NCI-H460 (cell line): ENCODE measurements around the gene PRF1. TPM values are rescaled to one million over a fixed set of nuclear protein-coding genes. Genes with fewer than 3 reads are reported as not detected.
"Not testable (repeated sequence)": the region's sequence is repeated elsewhere in the genome, so short reads cannot be mapped to it uniquely, and the experiment has no call there.

Experiments
- DNase-seq: peaks from one replicate; pipeline ENCODE4 v3.0.0-alpha.2; 2016; ENCODE audit warnings: low read depth; ENCODE audit errors: extremely low read depth
- total RNA-seq: library from RNA; depleted of rRNA; stranded (reverse); fragments of >200 nt; shearing (Covaris generic); gene quantifications from 2 replicates; pipeline ENCODE4 v1.2.3, GENCODE V29; 2014

Gene PRF1
- total RNA-seq, 1 experiment from 2014 or later = not detected

DNA sequence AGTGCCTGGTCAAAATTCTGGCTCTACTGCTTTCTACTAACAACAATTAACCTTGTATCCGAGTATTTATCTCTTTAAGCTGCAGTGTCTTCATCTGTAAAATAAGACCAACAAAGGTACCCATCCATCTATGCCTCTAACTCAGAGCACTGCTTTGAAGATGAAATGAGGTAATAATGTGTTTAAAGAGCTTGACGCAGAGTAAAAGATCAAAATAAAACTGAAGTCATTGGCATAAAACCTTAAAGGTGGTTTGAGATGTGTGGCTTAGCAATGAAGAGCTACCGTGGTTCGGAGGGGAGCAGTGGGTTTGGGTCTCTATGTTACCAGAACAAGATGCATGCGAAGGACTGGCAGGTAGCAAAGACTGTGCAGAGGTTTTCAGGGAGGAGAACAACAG is 16.1 kb upstream of the PRF1 start:
- DNase-seq = no peak

DNA sequence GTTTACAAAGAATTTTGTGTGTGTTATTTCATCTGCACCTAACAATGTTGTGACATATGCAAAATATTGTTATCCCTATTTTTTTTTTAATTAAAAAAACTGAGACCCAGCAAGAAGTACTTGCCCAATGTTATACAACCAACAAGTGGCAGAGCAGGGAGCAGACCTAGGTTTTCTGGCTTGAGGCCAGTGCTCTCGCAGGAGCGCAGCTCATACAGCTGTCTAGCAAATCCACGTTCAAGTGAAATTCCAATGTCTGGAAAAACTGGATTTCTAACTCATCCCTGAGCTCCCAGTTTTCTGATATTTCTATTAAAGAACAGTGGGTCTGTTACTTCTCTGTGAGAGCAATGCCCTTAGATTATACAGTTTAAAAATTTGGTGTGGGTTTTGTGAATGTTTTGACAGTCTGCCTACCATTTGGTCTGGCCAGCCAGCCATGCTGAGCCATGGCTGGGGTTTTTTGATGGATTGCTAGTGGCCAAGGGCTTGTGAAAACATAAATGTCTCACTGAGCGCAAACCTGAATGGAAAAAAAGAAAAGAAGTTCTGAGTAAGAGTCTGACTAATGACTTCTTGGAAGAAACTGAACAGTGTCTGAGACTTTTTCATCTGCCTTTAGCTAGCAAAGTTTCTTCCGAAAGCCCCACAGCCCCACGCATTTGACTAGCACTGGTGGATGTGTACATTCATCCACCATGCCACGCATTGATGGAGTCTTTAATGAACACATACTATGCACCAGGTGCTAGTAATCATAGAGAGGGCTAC is 15.4 kb upstream of the PRF1 start:
- no peak for DNase-seq

DNA sequence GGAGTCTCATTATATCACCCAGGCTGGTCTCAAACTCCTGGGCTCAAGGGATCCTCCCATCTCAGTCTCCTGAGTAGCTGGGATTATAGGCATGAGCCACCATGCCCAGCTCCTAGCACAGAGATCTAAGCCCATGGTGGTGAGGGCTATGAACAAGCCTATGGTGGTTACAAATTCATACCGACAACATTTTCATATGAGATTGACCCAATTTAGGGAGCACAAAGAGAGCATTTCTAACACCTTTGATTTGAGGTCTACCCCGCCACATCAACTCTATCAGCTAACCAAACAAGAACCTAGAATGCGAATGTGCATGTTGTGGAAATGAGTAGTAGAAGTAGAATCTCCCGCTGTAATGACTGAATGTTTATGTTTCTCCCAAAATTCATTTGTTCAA is 14.2 kb upstream of the PRF1 start:
- no peak for DNase-seq

DNA sequence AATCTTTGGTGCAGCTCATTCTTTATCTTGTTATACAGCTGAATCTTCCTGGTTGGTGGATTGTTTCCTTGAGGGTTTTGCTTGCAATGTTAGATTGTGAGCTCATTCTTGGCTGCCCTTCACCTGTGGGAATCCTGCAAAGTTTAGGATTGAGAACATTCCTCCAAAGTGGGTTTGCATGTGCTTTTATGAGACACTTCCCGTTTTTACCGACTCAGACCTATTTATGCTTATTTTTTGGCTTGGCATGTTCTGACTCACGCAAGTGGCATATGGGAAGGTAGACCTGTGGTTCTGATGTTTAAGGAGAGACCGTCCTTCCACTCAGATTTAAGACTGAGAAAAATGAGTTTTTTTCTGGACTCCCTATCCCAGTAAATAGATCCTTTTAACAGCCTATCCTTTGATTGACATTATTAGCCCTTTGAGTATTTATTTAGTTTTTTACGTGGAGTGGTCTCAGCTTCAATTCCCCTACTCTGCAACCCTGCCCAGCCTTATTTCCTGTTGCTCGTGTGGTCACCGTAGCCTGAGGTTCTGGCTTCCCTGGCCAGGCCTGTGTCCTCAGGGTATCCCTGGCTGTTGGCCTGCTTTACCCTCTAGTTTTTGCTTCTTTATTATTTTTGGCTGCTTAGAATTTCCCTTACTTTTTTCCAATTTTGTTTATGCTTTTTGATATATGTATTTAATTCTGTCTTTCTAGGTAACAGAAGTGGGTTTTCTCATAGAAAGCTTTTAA is 13.4 kb upstream of the PRF1 start:
- DNase-seq = no peak

DNA sequence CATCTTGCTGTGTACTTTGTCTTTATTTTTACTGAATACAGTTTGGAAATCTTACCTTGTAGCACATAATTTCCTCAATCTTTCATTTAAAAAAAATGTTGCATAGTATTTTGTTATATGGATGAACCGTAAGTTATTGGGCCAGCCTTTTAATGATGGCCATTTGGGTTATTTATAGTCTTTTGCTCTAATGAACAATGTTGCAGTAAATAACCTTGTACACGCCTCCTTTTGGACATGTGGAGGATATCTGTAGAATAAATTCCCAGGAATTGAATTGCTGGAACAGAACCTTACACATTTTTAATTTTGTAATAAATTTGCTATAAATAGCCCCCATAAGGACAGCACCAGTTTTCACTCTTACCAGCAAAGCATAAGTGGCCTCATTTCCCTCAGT is 12.7 kb upstream of the PRF1 start:
- no peak for DNase-seq

DNA sequence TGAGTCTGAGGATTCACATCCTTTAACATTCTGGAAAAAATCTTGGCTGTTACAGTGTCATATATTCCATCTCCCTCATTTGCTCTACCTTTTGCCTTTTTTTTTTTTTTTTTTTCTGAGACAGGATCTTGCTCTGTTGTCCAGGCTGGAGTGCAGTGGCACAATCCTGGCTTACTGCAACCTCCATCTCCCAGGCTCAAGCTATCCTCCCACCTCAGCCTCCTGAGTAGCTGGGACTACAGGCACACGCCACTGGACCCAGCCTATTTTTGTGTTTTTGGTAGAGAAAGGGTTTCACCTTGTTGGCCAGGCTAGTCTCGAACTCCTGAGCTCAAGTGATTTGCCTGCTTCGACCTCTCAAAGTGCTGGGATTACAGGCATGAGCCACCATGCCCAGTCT is 11.8 kb upstream of the PRF1 start:
- DNase-seq = not testable (repeated sequence)

DNA sequence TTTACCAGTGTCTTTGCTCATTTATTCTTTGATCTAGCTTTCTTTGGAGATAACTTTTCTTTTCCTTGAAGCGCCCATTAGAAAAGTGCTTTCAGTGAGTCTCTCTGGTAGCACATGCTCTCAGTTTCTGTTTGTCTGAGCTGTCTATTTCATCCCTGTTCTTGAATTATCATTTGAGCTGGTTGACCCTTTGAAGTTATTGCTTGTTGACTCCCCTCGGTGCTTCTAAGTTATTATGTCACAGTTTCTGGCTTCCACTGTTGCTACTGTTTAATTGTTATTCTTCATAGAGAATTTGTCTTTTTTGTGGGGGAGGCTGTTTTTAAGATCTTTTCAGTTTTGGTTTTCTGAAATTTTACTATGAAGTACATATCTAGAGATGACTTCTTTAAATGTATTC is 11.4 kb upstream of the PRF1 start:
- no peak for DNase-seq

DNA sequence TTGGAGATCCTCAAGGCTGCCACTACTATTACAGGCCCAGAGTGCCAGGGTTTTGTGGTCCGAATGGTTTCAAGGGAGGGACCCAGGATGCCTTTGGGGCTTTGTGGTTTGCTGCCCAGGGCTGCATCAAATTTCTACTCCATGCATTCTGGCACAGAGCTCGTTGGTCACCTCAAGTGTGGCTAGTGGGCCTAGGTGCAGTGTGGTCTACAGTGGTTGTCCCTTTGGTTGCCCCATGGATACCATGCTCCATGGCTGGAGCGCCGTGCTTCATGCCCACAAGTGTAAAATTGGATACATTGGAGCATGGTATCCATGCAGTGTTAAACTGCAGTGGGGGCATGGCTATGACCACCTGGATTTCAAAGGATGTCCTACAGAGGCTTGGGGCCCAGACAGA is 5.4 kb upstream of the PRF1 start:
- no peak for DNase-seq

DNA sequence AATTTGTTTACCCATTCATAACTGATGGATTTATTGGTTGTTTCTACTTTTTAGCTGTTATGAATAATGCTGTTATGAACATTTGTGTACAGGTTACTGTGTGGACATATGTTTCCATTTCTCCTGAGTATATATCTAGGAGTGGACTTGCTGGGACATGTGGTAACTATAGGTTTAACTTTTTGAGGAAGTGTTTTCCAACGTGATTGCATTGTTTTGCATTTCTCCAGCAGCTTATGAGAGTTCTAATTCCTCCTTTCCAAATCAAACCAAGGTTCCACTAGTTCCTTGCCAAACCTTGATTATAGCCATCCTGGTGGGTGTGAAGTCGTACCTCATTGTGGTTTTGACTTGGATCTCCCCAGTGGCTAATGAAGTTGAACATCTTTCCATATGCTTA is 2.6 kb upstream of the PRF1 start:
- no peak for DNase-seq

DNA sequence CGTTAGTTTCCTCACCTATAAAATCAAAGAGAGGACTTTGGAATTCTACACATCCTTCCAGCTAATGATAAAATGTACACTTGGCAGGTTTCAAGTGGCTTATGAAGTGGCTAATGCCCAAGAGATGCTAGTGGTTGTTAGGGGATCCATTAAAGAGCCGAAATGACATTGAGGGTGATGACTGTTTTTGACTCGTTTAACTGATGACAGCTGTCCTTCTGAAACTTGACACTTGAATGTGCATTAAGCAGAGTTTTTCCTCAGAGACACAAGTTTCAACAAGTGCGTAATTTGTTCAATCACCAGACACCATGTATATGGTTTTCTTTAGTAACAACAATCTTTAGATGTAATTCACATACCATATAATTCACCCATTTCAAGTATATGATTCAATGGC is 1.6 kb upstream of the PRF1 start:
- DNase-seq = no peak

DNA sequence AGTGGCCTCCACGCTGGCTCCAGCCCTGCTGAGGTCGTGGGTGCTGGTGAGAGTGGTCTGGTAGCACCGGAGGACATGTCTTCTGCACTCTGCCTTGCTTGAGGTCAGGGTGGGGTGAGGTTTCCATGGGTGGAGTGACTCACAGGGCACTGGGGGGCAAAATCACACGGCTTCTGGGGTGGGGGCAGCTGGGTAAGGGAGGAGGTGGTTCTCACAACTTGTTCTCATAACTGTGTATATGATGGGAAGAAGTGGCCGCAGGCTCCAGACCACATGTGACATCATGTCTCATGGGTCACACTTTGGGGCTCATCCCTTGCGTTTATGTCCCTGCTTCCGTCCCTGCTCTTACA is 884 bp upstream of the PRF1 start:
- no peak for DNase-seq

DNA sequence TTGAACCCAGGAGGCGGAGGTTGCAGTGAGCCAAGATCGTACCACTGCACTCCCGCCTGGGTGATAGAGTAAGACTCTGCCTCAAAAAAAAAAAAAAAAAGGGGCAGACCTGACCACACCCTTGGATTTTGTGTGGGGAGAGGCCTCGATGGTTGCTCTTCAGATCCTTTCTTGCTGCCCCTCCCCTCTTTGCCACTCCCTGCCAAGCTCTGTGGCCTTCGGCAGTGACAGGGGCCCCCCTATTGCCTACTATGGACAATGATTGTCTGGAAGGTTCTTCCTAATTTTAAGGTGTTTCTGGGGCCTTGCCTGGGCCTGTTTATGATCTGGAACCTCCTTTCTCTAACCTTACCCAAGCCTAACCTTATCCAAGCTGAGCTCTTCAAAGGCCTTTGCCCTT is 795 bp downstream of the PRF1 start:
- no peak for DNase-seq

DNA sequence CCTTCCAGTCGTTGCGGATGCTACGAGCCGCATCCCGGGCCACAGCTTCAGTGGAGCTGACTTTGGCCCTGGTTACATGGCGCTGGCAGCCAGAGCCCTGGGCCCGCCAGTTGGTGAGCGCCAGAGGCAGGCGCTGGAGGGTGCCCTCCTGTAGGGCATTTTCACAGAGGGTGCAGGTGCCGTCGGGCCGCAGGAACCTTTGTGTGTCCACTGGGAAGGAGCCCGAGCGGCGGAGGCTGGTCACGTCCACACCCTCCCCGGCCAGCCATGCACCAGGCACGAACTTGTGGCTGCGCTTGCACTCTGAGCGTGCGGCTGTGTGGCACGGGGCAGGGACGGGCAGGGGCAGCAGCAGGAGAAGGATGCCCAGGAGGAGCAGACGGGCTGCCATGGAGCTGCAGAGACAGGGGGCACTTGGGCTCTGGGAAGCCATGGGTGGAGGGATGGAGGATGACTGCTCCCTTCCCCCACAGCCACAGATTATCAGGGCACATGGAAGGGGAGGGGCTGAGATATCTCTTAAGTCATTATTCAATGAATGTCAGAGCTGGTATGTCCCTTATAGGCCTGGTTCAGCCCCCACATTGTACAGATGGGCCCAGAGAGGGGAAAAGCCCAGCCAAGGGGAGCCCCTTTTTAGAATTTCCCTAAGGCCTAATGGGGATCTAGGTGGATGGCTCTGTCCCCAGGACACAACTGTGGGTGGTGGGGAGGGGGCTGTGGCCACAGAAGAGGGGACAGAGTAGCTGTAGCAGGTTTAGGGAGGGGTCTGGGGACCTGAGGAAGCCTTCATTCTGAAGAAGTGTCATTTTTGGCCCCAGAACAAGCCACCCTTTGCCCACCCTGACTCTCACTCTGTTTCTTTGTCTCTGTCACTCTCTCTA is 1.8 kb downstream of the PRF1 start:
- DNase-seq = no peak

DNA sequence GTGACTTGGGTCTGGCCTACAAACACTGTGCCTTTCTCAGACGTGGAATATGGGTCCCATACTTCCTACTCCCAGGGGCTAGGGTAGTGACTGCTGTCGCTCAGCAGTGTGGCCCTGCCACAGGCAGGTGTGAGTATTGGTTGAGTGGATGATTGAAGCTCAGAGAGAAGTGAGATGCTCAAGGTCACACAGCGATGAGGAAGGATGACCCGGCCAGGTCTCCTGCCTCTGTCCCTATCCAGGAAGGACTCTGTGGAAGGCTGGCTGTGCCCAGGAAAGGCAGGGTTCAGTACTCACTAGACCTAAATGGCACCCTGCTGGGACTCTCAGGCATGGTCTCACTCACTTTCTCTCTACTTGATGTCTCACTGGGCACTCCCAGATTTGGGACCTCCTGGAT is 2.8 kb downstream of the PRF1 start:
- DNase-seq = no peak

DNA sequence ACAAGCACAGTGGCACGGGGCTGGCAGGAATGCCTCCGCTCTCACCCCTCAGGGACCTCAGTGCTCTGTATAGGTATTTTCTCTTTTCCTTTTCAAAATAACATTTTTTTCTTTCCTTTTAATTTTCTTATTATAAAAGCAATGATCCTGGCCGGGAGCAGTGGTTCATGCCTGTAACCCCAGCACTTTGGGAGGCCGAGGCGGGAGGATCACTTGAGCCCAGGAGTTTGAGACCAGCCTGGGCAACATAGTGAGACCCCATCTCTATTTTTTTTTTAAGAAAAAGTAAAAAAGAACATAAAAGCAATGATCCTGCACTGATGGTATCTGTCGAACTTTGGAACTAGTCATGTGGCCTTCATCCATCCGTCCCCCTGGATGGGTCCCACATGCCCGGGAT is 3.2 kb downstream of the PRF1 start:
- DNase-seq = no peak

DNA sequence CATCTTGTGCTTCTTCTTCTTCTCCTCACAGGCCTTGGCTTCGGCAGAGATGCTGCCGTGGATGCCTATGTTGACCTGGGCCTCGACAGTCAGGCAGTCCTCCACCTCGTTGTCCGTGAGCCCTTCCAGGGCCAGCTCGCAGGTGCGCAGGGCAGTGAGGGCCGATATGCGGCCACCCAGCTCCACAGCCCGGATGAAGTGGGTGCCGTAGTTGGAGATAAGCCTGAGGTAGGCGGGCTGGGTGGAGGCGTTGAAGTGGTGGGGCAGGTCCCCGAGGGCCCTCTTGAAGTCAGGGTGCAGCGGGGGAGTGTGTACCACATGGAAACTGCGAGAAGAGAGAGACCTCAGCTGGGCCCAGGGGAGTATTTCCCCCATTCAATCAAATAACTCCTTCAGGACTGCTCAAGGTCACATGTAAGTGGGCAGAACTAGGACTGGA is 3.7 kb downstream of the PRF1 start:
- DNase-seq = no peak

DNA sequence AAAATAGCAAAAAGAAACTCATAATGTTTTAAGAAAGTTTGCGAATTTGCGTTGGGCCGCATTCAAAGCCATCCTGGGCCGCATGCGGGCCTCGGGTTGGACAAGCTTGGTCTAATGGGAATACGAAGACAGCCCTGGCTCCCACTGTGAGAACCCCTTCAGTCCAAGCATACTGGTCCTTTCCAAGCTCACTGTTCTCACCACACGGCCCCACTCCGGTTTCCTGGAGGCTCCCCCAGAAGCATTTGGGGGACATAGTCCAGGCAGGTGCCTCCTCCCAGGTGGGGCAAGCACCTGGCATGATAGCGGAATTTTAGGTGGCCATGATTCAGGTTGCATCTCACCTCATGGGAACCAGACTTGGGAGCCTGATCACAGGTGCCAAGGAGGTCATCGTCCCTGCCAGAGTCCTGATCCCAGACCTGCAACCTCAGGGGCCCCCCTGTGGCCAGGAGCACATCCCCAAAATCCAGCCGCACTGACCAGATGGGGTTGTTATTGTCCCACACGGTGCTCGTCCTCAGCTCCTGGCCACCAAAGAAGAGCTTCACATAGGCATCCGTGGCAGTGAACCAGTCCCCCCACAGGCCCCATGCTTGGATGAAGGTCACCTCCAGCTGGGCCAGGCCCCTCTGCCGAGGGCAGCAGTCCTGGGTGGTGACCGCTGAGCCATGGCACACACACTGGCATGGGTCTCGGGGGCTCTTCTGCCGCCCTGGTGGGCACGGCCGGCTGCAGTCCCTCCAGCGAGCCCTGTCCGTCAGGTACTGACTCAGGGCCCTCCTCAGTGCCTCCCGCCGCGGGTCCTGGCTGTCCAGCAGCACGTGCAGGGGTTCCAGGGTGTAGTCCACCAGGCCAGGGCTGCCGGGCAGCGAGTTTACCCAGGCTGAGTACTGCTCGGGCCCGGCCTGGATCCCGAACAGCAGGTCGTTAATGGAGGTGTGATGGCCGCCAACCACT is 4.4 kb downstream of the PRF1 start:
- no peak for DNase-seq

DNA sequence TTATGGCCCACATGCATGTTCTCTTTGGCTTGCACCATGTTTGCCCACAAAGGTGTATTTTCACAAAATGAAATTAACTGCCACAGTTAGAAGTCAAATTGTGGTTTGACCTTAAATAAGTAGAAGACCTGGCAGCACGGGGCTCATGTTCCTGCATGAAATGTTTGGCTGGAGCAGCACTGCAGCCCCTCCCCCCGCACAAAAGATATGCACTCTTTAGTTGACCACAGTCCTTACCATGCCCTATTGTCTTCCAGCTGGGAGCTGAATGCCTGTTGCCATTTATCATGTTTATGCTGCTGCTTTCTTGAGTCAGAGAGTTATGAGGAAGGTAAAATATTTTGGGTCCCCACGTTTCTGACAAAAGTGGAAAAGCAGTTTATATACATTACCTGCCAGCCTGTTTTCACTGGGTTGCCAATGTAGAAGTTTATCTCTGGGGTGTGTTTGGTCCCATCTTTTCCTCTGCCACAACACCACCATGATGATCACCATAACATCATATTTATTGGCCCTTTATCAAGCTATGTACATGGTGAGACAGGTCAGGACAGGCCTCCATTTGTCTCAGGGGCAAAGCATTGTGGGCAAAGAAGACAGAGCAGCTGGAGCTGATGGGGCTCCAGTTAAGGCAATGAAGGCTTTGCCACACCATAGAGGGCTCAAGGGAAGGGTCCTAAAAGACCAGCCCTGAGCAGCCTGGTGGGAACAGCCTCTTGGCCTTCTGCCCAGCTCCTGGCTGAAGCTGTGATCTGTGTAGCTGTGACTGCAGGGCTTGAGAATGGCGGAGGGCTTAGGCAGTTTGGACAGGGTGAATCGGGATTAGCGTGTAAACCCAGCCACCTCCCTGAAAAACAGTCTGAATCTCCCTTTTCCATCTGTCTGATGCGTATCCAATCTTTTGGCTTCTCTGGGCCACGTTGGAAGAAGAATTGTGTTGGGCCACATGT is 5.4 kb downstream of the PRF1 start:
- no peak for DNase-seq

DNA sequence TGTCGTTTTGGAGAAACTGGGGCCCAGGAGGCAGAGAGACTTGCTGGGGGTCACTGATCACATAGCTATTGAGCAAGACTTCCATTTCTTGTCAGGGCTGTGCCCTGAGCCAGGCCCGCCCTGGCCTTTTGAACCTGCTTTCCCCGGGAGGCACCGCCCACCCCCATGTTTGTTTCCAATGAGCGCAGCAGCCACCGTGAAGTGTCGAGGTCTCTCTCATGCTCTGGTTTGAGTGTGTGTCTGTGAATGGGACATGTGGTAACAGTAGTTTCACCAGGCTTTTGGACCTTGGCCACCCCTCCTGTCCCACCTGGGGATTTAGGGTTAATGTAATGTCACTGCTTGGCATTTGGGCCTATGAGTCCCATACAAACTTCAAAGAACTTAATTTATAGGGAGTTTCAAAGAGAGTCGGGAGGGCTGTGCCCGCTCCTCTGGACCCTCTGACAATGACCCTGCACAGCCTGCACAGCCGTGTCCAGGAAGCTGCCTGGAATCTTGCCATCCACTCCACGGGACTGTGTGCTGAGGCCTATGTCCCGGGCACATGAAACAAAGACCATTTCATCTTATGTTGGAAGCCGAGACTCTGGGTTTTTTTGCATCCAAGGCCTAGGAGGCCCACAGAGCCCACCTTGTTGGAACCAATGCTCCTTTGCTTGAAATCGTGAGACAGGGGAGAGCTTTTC is 6.3 kb downstream of the PRF1 start:
- no peak for DNase-seq
